Ishikawa (cell line): ENCODE measurements around the gene CDC42BPA.

Experiments used
- TCF12 ChIP-seq: IDR thresholded peaks from 2 replicates; pipeline ENCODE4 v1.6.1; 2012; ENCODE audit warnings: low read depth
- ZBTB7A ChIP-seq: IDR thresholded peaks from 2 replicates; pipeline ENCODE4 v1.6.1; 2012; ENCODE audit warnings: low read depth

DNA sequence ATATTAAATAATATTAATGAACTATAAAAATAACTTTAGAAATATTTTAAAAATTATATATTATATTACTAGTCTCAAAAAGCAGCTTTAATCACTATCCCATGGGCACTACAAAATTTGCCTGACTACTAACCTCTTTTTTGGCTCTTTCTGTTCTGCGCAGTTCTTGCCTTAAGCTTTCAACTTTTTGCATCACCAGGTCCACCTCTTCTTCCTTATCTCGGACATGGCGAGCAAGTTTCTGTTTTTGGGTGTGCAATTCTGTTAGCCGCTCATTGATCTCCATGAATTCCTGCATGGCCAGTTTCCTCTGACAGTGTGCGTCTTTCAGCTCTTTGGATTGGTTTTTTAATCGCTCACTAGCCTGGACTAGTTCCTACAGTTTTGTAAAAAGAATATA lies 205.8 kb downstream of the CDC42BPA start:
- no peak for TF ChIP-seq ZBTB7A
- TF ChIP-seq TCF12 = no peak
